Endothelial cell of hepatic sinusoid (primary cell): ENCODE measurements around the gene EFHD1.
"Not testable (repeated sequence)": the region's sequence is repeated elsewhere in the genome, so short reads cannot be mapped to it uniquely, and the experiment has no call there.

Source experiments
- in situ Hi-C: cut with HindIII; loops from 2 replicates; pipeline ENCODE4 v1.10.0; 2017; ENCODE audit warnings: low sequenced_read_pairs

Gene EFHD1

GRCh38 chr2:232647261-232647660 lies 13.9 kb downstream of the EFHD1 start:
- in situ Hi-C loops: no loop called here

DNA sequence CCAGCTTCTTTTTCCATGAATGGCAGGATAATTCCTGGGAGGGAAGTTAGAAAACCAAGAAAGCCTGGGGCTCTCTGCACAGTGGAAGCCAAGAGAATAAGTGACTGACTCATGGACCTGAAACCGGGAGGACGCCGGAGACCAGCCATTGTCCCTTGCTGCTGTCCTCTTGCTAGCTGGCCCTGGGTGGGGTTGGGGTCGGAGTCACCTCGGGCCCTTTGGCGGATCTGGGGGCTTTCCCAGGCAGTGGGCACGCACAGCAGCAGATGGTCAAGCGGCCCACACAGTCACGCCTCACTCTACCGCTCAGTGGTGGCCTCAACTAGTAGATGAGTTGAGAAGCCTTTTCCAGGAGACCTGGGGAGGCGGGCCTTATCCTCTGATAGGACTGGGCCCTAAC lies 15.6 kb downstream of the EFHD1 start:
- in situ Hi-C loops: no loop called here

DNA sequence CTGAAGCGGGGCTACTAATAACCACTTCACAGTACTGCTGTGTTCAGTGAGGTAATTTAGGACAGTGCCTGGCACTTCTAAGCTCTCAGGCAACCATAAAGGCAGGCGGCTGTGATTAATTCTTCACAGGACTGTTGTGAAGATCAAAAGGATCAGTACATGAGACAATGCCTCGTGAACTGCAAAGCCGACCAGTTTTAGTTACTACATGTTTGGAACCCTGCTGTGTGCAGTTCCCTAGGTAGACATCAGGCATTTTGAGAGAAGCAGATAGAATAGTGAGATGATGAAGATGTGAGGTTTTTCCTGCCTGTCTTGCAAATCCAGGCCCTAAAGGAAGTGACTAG lies 19.1 kb downstream of the EFHD1 start:
- in situ Hi-C loops: no loop called here

- in situ Hi-C loops: no loop called here
Observed at GRCh38 chr2:232653441-232653840, 20.0 kb downstream of the EFHD1 start.

DNA sequence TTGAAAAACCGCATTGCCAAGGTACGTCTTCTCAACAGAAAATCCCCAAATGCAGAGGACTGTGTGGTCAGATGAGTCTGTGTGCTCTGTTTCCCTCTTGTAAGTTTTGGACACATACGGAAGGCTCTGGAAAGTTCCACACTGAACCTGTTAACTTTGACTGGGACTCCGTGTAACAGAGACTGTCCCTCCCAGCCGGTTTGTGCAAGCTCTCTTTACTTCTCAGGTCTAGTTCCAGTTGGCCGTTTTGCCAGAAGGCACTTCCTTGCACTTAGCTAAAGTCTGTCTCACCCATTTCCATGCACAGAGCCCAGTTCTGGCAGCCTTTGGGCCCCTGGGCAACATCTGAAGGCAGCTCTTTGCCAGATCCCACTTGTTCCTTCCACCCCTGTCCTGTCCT lies 22.0 kb downstream of the EFHD1 start:
- in situ Hi-C loops: no loop called here

DNA sequence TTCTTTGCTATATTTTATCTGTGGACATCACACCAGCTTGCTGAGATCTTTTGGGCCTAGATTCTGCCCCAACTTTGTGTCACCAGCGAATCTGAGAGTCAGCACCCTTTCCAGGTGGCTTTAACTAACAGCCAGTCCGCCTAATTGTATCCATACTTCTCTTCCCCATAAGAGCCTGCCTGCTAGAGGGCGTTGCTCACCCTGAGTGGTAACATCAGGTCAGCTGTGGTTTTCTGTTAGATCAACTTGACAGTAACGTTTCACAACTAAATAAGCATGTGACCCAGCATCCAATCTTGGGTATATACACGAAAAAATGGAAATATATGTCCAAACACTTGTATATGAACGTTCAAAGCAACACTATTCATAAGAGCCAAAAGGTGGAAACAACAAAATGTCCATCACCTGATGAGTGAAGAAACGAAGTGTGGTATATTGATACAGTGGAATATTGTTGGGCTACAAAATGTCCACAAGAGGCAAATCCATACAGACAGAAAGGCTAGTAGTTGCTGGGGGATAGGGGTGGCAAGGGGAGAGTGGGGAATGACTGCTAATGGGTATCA lies 24.9 kb downstream of the EFHD1 start:
- in situ Hi-C loops: no loop called here

- in situ Hi-C loops: no loop called here
Observed at GRCh38 chr2:232659359-232659758, 26.0 kb downstream of the EFHD1 start.

DNA sequence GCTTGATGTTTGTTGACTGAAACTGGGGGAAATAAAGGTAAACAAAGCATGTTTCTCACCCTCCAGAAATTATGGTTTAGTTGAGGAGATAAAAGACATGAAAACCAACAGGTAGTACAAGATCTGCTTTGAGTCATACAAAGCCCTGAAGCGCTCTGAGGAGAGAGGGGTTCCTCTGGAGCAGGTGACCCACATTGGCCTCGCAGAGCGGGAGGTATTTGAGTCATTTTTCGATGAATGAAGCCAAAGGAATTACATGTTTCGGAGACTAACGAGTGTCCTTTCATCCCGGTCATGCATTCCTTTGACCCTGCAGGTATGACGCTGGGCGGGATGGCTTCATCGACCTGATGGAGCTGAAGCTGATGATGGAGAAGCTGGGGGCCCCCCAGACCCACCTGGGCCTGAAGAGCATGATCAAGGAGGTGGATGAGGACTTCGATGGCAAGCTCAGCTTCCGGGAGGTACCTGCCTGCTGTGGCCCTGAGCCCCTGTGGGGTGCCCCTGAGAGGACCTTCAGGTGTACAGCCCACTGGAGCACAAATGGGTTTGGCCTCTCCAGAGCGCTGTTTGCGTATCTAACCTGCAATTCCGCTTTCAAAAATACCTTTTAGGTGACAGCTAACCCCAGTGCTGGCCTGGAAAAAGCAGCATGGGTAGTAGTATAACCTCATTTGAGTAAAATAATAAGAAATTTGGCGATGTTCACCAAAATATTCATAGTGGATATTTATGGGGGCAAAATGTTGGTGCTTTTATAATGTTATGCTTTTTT lies 29.3 kb downstream of the EFHD1 start:
- in situ Hi-C loops: no loop called here

- in situ Hi-C loops: no loop called here
Observed at GRCh38 chr2:232666051-232666805, 32.8 kb downstream of the EFHD1 start.

GRCh38 chr2:232667989-232668583 lies 34.7 kb downstream of the EFHD1 start:
- in situ Hi-C loops: no loop called here

GRCh38 chr2:232668805-232669444 lies 35.5 kb downstream of the EFHD1 start:
- in situ Hi-C loops: no loop called here

- in situ Hi-C loops: no loop called here
Observed at GRCh38 chr2:232672588-232672987, 39.2 kb downstream of the EFHD1 start.

DNA sequence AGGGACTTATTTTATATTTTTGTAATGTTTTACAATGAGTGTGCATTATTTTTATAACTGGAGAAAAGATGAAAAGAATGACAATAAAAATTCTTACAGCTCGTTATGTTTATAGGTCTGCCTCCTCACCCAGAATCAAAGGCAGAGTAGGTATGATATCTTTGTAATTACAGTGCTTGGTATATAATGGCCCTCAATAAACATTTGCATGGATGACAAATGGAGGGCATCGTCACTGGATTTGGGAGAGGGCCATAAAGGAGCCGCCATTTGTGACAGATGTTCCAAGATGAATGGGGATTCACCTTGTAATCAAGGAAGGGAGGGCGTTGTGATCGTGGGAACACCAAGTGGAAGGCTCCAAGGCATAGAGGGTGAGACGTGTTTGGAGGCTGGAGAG lies 41.1 kb downstream of the EFHD1 start:
- in situ Hi-C loops: no loop called here

GRCh38 chr2:232675381-232675780 lies 42.0 kb downstream of the EFHD1 start:
- in situ Hi-C loops: no loop called here

GRCh38 chr2:232680006-232680405 lies 46.6 kb downstream of the EFHD1 start:
- in situ Hi-C loops: no loop called here

DNA sequence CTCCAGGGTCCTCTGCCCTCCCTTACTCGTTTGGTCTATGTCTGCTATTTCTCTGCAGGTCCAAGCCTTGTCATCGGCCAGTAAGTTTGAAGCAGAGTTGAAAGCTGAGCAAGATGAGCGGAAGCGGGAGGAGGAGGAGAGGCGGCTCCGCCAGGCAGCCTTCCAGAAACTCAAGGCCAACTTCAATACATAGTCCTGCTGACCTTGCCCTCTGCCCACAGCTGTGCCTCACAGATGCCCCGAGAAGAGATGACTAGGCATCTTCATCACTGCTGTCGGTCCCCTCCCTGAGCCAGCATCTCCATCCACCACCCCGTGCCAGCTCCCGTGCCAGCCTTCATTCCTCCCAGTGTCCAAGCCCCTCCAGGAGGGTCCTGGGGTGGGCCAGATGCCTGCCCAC lies 48.1 kb downstream of the EFHD1 start:
- in situ Hi-C loops: no loop called here

DNA sequence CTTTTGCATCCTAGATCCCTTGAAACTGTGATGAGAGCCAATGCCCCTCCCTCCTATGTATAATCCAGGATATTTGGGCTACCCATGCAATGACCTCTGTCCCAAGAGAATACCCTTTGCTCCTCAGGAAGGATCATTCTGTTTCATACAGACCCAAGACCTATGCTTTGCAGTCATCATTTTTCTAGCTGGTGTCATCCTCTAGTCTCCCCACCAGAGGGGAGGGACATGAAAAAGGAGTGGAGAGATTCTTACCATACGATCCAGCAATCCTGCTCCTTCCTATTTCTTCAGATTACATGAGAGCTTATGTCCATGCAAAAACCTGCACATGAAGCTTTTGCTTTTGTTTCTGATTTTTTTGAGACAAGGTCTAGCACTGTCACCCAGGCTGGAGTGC lies 50.0 kb downstream of the EFHD1 start:
- in situ Hi-C loops: no loop called here

GRCh38 chr2:232685391-232685790 lies 52.0 kb downstream of the EFHD1 start:
- in situ Hi-C loops: not testable (repeated sequence)

DNA sequence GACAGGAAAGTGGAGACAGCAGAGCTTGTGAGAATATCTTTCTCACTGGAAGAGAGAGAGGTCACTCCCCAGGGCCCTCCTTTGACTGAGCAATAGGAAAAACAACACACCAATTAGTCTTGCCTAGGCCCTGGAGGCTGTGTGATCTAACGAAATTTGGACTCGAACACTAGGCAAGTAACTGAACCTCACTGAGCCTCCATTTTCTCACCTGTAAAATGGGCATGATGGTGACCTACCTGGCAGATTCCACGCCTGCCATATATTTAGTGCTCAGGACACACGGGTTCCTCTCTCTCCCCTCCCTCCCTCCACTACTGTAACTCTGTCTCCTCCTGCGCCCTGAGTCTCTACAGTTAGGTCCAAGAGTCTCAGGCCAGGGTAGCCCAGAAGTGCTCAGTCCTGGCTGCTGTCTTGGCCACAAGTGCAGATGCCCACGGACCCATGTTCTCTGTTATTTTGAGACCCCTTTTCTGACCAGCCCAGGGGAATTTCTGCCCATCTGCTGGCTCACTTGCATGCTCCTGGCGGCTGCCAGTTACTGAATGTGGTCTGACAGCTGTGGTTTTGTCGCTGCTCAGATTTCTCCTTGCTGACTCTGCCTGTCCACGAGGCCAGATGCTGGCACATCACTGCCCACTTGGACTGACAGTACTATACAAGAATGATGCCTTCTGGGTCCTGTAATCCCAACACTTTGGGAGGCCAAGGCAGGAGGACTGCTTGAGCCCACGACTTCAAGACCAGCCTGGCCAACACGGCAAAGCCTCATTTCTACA lies 54.2 kb downstream of the EFHD1 start:
- in situ Hi-C loops: no loop called here

DNA sequence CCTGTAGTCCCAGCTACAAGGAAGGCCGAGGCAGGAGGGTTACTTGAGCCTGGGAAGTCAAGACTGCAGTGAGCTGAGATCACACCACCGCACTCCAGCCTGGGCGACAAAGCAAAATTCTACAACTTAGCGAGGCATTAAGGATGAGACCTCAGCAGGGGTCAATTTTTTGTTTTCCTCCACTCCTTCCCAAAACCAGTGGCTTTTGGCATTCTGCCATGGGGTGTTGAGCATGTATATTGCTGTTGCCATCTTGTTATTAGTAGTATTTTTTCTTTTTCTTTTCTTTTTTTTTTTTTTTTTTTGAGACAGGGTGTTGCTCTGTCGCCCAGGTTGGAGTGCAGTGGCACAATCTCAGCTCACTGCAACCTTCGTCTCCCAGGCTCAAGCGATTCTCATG lies 54.8 kb downstream of the EFHD1 start:
- in situ Hi-C loops: no loop called here
